Amygdala (tissue), 56 donors: Measurements from ENCODE around the gene SORD.
"Not testable (repeated sequence)": the region's sequence is repeated elsewhere in the genome, so short reads cannot be mapped to it uniquely, and the experiment has no call there.

ENCODE experiments used
- DNase-seq, 56 donors: peaks; one replicate each; lab custom pipeline; 2025; lab: John Stamatoyannopoulos, UW

Gene SORD

GRCh38 chr15:45093622-45094357 is 70.8 kb downstream of the SORD start:
- no peak for DNase-seq

DNA sequence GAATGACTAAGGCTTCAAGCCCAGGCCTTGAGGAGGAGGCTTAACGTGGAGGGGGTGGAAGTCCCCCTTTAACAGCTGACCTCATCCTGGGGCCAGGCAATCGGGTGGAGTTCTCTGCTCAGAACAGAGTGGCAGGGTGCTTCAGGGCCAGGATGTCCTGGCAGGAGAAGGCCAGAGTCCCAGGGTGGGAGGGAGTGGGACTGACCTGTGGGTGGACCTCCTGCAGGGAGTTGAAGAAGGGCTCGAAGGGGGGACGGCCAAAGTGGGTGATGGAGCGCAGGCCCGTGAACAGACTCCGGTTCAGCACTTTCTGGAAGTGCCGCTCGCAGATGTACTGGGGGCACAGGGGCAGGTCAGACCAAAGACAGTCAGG is 71.3 kb downstream of the SORD start:
- DNase-seq: no peak

DNA sequence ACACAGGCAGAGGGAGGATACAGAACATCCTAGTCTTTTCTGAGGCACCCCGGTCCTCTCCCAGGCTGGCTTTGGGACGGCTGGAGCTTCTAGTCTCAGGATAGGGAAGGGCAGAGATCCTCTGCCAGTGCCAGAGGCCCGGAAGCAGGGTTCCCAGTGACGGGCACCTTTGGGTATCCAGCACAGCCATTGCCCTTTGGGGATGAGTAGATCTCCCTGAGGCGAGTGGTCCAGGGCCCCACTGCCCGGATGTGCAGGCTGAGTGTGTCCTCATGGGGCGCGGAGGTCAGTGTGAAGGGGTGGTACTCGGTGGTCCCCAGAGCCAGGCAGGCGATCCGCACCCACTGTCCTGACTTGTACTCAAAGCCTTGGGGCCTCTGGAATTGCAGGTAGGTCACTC is 72.7 kb downstream of the SORD start:
- DNase-seq: no peak

GRCh38 chr15:45097466-45097865 is 74.5 kb downstream of the SORD start:
- no peak for DNase-seq

GRCh38 chr15:45099549-45100165 is 76.7 kb downstream of the SORD start:
- DNase-seq: no peak

- DNase-seq: no peak
Observed at GRCh38 chr15:45100884-45101625, 78.1 kb downstream of the SORD start.

DNA sequence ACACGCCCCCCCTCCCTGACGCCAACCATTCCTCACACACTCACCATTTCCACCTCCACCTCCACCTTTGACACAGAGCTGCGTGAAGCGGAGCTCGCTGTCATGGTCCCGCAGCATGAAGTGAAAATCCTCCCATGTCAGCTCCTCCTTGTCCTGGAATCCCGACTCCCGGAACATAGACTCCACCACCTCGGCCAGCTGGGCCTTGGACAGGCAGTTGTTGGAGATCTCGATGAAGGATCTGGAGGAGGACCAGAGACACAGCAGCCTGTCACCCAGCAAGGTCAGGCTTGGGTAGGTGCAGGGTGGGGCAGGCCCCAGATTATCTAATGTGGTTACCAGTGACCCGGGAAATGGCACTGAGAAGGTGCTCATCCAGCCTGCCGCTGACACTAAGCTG is 78.8 kb downstream of the SORD start:
- DNase-seq: no peak

- no peak for DNase-seq
Observed at GRCh38 chr15:45102226-45102625, 79.2 kb downstream of the SORD start.

- DNase-seq: not testable (repeated sequence)
Observed at GRCh38 chr15:45104170-45104569, 81.2 kb downstream of the SORD start.

DNA sequence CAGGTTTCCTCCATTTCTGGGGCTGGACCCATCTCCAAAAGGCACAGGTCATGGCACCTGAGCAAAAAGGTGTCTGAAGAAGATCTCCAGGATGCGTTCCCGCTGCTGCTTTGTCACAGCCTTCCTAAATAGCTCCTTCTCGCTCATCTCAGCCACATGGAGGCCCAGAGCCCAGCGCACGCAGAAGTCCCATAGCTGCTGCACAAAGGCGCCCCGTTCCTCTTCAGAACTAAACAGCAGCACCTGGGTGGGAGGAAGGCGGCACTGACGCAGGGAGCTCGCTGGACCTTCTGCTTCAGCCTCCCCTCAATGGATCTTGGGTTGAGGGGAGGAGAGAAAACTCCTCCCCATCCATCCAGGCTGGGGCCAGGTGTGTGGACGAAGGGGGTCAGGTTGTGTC is 82.6 kb downstream of the SORD start:
- DNase-seq: no peak

GRCh38 chr15:45106002-45106790 is 83.2 kb downstream of the SORD start:
- no peak for DNase-seq

DNA sequence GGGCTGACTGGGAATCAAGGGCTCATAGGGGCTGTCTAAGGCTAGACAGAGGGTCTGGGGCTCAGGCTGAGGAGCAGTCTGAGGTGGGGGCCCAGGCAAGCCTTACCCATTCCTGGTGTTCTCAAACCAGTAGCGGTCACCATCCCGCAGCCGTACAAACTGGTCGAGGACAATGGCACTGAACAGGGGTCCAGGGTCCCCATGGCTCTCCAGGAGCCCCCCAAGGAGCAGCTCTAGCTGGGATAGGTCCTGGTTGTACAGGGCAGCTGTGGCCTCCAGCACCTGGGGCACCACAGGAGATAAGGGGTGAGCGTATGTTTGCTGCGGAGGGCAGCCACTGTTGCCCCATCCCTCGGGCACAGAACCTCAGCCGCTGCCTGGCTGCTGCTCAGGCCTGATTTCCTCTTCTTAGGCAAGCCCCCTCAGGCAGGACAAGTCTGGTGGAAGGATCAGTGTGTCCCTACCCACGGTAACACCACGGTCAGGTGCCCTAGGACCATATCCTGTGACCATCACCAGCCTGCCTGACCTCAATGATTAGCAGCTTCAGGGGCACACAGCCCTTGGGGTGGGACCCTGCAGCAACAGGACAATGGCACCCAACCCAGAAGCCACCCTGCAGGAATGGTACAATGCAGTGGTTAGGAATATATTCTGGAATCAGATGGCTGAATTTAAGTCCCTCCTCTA is 85.1 kb downstream of the SORD start:
- DNase-seq: no peak

DNA sequence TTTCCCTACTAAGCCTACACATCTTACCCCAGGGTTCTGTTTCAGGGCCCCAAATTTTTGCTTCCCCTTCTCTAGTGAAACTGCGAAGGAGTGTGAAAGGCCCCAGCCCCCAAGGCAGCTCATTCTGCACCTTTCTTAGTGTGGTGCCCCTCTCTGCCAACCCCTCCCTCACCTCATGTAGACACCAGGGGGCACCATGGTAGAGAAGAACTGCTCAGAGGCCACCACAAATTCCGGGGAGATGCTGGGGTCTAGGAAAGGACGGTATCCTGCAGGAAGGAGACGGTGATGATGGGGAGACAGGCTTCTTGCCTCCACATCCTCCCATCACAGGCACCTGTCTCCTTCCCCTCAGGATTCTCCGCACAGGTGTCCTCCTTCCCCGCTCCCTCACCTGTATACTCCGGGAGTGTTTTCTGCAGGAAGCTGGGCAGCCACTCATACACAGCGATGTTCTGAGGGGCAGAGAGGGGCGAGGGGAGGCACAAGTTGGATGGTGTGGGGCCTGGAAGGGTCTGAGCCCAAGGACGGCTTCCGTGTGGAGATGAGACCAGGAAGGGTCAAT is 87.3 kb downstream of the SORD start:
- no peak for DNase-seq

DNA sequence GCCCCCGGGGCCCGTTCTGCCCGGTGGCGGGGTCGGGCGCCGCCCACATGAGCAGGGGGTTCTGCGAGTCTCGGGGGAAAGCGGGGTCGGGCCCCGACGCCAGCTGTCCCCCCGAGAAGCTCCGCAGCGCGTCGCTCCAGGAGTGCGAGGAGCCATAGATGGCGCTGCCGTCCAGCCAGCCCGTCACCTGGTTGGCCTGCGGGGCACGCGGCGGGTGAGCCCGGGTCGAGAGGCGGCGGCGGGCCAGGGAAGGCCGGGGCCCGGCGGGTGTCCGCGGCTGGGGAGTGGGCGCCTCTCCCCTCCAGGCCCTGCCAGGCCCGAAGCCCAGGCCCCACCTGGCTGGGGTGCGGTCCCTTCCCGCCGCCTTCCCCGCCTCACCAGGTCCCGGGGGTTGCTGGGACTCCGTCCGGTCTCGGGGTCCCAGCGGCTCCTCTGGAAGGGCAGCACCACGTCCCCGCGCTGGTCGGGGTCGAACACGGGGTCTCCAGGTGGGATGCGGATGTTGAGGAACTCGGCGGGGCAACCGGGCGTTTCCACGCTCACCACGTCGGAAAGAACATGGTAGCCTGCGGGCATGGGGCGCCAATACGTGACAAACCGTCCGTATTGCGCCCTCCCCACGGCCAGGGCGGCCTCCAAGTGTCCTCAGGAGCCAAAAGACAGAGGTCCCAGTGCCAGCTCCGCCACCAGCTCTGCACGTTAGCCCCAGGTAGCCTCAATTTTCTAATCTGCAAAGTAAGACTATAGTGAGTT is 88.6 kb downstream of the SORD start:
- no peak for DNase-seq

DNA sequence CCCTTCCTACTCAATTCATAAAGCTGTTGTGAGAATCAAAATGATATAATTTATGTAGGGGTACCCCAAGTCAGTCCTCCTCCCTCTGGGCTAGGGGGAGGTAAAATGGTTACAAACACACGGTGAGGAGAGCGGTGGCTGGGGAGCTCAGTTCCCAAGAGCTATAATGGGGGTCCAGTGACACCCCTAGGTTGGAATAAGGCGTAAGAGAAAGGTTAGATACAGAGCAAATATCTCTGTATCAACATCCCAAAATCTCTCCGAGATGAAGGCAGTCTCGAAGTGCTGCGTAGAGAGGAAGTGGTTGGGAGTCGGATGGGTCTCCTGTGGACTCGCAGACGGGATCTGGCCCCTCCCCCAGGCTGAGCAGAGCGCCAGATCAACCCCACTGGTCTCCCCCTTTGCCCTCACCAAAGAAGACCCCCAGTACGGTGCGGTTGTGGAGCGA is 89.2 kb downstream of the SORD start:
- DNase-seq: no peak

DNA sequence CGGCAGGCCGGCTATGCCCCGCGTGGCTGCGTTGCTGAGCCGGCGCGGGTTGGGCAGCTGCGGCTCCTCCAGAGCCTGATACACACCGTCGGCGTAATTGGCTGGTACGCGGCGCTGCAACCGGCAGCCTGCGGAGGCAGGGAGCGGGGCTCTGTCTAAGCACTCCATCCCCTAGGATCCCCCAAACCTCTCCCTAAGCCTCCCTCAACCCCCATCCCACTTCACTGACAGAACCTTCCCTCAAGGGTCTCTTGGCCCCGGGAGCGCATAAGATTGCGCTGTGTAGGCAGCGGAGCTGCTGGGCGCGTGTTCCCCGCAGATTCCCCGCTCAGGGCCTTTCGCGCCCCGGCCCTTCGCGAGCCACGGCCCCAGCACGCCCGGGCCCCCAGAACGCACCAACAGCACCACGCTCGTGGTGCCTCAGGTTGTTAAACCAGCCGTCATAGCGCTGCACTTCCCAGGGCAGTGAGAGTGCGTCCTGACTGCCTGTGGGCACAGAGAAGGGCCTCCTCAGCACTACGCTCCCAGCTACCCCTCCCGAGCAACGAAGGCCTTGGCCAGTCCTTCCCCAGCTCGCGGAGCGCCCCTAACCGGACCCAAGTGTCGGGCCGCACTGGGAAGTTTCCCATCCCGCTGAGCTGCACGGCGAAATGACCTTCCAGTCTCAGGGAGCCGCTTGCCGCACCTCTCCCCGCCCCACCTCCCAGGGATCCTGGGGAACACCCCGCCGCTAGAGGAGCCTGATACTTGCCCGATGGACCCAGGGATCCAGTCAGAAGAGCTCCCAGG is 89.8 kb downstream of the SORD start:
- no peak for DNase-seq

DNA sequence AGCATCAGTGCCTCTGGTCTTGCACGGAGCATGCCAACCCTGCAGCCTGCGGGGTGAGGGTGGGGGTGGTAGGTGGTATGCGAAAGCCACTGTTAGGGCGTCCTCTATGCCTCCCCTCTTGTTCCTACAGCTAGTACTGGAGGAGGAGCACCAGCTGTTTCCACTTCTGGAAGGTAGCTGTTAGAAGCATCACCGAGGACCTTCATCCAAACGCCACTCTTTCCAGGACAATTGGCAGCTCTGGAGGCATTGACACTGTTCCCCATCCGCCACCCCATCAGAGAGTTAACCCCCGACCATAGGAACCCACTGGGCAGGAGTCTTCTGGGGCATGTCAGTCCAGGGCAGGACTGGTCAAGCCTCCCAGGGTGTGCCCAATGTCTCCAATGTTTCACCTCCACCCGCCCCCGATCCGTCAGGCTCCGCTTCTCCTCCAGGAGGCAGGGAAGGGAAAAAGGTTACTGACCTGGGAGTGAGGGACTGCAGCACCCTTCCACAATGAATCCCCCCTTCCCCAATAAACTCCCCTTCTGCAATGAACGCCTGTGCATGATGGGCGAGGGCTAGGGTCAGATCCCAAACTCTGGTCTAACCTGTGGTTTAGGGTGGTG is 90.5 kb downstream of the SORD start:
- DNase-seq: no peak
